22Rv1 (cell line): Measurements from ENCODE around the gene MYG1.

Experiments
- ZFX ChIP-seq: fragments of 450-650 bp; IDR thresholded peaks from 2 replicates; pipeline ENCODE4 v1.6.1; 2017; ENCODE audit warnings: antibody characterized with exemption, borderline replicate concordance
- TF ChIP-seq, protein P1 (sequence below): fragments of 450-650 bp; IDR thresholded peaks from 2 replicates; pipeline ENCODE4 v1.5.1; 2017; ENCODE audit warnings: mild to moderate bottlenecking

DNA sequence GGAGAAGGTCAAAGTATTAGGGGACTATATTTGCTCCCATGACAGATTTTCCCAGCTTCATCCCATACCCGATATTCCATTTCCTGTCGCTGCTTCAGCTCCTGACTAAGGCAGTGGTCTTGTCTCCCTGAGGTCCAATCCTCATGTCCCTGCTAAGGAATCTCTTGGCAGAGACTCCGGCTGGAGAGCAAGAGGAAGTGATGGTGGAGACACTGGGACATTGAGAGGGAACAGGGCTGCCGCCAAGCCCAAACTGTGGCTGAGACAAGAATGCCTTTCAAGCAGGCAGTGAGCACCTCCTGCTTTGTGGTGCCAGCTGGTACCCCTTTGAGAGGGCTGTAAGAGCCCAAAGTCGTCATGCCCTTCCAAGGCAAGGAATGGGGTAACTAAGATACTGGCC, 31.2 kb downstream of the MYG1 start:
- TF ChIP-seq, protein P1, sequence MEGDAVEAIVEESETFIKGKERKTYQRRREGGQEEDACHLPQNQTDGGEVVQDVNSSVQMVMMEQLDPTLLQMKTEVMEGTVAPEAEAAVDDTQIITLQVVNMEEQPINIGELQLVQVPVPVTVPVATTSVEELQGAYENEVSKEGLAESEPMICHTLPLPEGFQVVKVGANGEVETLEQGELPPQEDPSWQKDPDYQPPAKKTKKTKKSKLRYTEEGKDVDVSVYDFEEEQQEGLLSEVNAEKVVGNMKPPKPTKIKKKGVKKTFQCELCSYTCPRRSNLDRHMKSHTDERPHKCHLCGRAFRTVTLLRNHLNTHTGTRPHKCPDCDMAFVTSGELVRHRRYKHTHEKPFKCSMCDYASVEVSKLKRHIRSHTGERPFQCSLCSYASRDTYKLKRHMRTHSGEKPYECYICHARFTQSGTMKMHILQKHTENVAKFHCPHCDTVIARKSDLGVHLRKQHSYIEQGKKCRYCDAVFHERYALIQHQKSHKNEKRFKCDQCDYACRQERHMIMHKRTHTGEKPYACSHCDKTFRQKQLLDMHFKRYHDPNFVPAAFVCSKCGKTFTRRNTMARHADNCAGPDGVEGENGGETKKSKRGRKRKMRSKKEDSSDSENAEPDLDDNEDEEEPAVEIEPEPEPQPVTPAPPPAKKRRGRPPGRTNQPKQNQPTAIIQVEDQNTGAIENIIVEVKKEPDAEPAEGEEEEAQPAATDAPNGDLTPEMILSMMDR: no peak
- no peak for TF ChIP-seq ZFX
